HL-60 (cell line): ENCODE results near the gene ABCA8.

Experiments used
- DNase-seq, 2 experiments: peaks; one replicate each; pipeline ENCODE4 v3.0.0-alpha.2; 2010 to 2020; ENCODE audit warnings: low read depth in 1 of 2, low spot score in 1 of 2
- H3K27ac ChIP-seq: fragments of 250-450 bp; sonication (Bioruptor Pico); replicated peaks from 2 replicates; pipeline ENCODE4 v1.5.1; 2020; ENCODE audit warnings: mild to moderate bottlenecking, moderate library complexity
- H3K27me3 ChIP-seq: fragments of 250-450 bp; sonication (Bioruptor Pico); 2 replicates; pipeline ENCODE4 v1.5.1; 2021; ENCODE audit warnings: mild to moderate bottlenecking, moderate library complexity; ENCODE audit not compliant: insufficient read depth, poor library complexity, severe bottlenecking
- H3K4me3 ChIP-seq: replicated peaks from 2 replicates; pipeline ENCODE4 v1.5.1; 2011; ENCODE audit warnings: mild to moderate bottlenecking, control low read depth, low read length; ENCODE audit not compliant: insufficient read depth
- GABPA ChIP-seq: IDR thresholded peaks from 2 replicates; pipeline ENCODE4 v1.6.1; 2012; ENCODE audit warnings: low read depth
- POLR2AphosphoS5 ChIP-seq: IDR thresholded peaks from 2 replicates; pipeline ENCODE4 v1.6.1; 2012; ENCODE audit warnings: low read depth
- REST ChIP-seq: IDR thresholded peaks from 2 replicates; pipeline ENCODE4 v1.6.1; 2012; ENCODE audit warnings: low read depth; ENCODE audit not compliant: insufficient replicate concordance
- SPI1 ChIP-seq: IDR thresholded peaks from 2 replicates; pipeline ENCODE4 v1.6.1; 2012; ENCODE audit warnings: low read depth, mild to moderate bottlenecking, borderline replicate concordance
- TF ChIP-seq, protein P1 (sequence below): IDR thresholded peaks from one replicate; pipeline ENCODE4 v1.5.1; 2011; ENCODE audit warnings: low read length, control low read depth, inconsistent platforms; ENCODE audit not compliant: insufficient read depth

The ABCA8 gene

DNA sequence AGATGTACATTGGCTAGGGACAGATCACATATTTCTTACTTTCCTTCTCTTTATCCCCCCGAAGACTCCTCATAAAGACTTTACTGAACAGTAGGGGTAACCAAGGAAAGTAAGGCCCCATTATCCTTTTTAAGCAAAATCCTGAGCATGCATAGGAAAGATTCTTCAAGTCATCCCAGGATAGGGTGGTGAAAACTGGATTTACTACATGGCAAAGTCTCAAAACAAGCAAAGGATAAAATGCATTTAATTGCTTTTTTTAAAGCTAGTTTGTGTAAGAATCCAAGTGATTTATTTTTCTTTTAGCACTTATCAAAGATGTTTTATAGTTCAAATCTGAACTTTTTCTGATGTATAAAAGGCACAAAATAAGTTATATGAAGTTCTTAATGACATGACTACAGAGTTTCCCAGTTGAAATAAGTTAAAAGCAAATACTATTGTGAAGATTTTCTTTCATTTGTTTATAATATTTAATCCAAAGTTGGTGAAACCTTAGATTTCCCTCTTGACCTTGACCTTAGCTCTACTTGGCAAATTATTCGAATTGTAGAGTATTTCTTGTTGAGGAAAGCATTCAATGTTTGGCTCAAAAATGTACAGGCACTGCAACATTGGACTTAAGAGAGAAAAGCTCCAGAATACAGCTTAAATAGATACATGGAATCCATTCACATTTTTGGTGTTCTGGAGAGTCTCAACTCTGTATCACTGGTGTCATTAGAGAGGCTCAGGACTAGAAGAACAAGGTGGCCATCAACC lies 104.3 kb downstream of the ABCA8 start:
- DNase-seq = no peak
- Histone ChIP-seq H3K27me3 (no peaks in the 10 kb centered on the region), H3K4me3 (no peak overlapping the region), H3K27ac (no peak overlapping the region)
- TF ChIP-seq POLR2AphosphoS5 (no peak), GABPA (no peak), SPI1 (no peak), REST (no peak)
- TF ChIP-seq, protein P1, sequence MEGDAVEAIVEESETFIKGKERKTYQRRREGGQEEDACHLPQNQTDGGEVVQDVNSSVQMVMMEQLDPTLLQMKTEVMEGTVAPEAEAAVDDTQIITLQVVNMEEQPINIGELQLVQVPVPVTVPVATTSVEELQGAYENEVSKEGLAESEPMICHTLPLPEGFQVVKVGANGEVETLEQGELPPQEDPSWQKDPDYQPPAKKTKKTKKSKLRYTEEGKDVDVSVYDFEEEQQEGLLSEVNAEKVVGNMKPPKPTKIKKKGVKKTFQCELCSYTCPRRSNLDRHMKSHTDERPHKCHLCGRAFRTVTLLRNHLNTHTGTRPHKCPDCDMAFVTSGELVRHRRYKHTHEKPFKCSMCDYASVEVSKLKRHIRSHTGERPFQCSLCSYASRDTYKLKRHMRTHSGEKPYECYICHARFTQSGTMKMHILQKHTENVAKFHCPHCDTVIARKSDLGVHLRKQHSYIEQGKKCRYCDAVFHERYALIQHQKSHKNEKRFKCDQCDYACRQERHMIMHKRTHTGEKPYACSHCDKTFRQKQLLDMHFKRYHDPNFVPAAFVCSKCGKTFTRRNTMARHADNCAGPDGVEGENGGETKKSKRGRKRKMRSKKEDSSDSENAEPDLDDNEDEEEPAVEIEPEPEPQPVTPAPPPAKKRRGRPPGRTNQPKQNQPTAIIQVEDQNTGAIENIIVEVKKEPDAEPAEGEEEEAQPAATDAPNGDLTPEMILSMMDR = no peak

GRCh38 chr17:68849673-68850610 lies 105.2 kb downstream of the ABCA8 start:
- TF ChIP-seq GABPA = no peak
- no peak for TF ChIP-seq SPI1
- TF ChIP-seq REST = no peak
- TF ChIP-seq POLR2AphosphoS5 = no peak
- TF ChIP-seq, protein P1 = no peak
- no peak for DNase-seq
- Histone ChIP-seq H3K27me3 (no peaks in the 10 kb centered on the region), H3K4me3 (no peak overlapping the region), H3K27ac (no peak overlapping the region)

DNA sequence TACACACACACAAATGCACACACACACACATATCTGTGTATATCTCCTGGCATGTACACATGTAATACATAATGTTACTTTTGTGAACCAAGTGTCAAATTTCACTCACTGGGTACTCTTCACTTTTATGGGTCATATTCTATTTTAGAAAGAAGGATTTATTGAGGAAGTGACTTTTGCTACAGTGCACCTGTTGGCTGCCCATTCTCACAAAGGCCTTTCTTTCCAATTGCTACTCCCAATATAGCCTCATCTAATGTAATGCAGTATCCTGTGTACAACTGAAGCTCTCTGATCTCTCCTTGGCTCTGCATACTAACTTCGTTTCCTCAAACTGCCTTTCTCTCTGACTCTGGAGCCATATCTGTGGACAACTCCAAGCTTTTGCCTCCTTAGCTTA lies 107.5 kb downstream of the ABCA8 start:
- no peak for TF ChIP-seq SPI1
- Histone ChIP-seq H3K4me3 (no peak overlapping the region), H3K27ac (no peak overlapping the region), H3K27me3 (no peaks in the 10 kb centered on the region)
- DNase-seq = no peak

DNA sequence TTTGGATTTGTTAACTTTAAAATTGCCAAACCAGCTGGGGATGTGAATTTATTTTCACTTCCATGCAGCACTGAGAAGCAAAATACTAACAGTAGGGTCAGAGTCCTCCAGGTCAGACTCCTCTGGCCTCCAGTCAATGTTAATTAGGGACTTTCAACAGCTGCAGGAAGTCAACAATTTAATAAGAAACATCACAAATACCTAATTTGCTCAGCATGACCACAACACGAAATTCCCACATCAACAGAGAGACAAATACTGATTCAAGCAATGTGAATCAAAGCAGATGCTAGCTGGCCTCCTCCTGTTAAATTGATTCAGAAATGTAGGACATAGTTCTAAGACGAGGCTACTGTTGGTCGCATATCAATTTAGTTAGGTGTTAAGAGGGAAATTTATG lies 111.7 kb downstream of the ABCA8 start:
- no peak for DNase-seq

More for the DNA sequence above, 111.7 kb downstream of the ABCA8 start:
- Histone ChIP-seq H3K27me3 (no peaks in the 10 kb centered on the region), H3K27ac (no peak overlapping the region), H3K4me3 (no peak overlapping the region)
- no peak for TF ChIP-seq POLR2AphosphoS5
- no peak for TF ChIP-seq SPI1
- TF ChIP-seq, protein P1 = no peak
- TF ChIP-seq GABPA = no peak
- no peak for TF ChIP-seq REST
